Peyer's patch (tissue), 4 donors: ENCODE measurements around the gene PLB1.

Source experiments
- CTCF ChIP-seq, 6 experiments: fragments of 450-650 bp in 4 of 6; fragments of 200-600 bp in 2 of 6; sonication (generic) in 1 of 6; IDR thresholded peaks; one replicate each; pipeline ENCODE4 v1.5.1; 2017 to 2019; ENCODE audit warnings: antibody characterized with exemption in 6 of 6, mild to moderate bottlenecking in 3 of 6, moderate library complexity in 1 of 6
- POLR2A ChIP-seq, 2 donors: fragments of 450-650 bp; IDR thresholded peaks; one replicate each; pipeline ENCODE4 v1.5.1; 2017; ENCODE audit warnings: antibody characterized with exemption in 2 of 2, mild to moderate bottlenecking in 2 of 2, moderate library complexity in 2 of 2

DNA sequence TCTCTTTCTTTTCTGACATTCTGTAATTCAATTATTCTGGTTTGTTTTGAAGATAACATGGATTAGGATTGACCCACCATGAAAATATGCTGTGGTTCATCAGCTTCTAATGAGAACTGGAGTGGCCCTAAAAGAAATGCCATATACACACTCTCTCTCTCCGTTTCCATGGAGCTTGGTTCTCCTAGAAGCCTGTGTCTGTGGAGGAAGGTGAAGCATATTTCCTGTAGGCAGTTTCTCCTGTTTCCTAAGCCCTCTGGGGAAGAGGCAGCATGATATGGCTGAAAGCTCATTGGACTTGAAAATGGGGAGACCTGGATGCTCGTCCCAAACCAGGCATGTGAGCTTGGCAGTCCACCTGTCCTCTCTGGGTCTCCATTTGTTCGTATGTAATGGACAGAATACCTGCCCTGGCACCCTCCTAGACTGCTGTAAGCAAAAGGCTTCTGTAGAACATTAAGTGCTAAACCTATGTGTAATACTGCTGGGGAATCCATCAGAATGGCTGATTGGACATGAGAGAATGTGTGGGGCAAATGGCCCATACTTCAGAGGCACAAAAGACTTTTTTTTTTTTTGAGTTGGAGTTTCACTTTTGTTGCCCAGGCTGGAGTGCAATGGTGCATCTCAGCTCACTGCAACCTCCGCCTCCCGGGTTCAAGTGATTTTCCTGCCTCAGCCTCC, 180.4 kb downstream of the PLB1 start:
- TF ChIP-seq CTCF (IDR thresholded peaks at IDR 0.05) (no peak), POLR2A (IDR thresholded peaks at IDR 0.05) (no peak)
